Thyroid gland (tissue), 4 donors: ENCODE data around the gene FAM50B. TPM values are rescaled to one million over a fixed set of nuclear protein-coding genes. Genes with fewer than 3 reads are reported as not detected.

ENCODE experiments used
- DNase-seq, 2 donors: peaks; one replicate each; pipeline ENCODE4 v3.0.0-alpha.2; 2019
- H3K27ac ChIP-seq, 3 donors: fragments of 200-600 bp; sonication (generic); 1 replicate in 2 of 3; 2 replicates in 1 of 3; pipeline ENCODE4 v1.5.1; 2016 to 2019; ENCODE audit warnings: mild to moderate bottlenecking in 1 of 3, moderate library complexity in 1 of 3
- H3K27me3 ChIP-seq: fragments of 200-600 bp; sonication (generic); one replicate; pipeline ENCODE4 v1.5.1; 2019
- H3K36me3 ChIP-seq, 2 donors: fragments of 200-600 bp; sonication (generic); one replicate each; pipeline ENCODE4 v1.5.1; 2016 to 2019
- H3K4me1 ChIP-seq, 2 donors: fragments of 200-600 bp; sonication (generic); one replicate each; pipeline ENCODE4 v1.5.1; 2017 to 2019
- H3K4me3 ChIP-seq, 3 donors: fragments of 200-600 bp; sonication (generic); replicated peaks in 1 of 3; 1 replicate in 2 of 3; 2 replicates in 1 of 3; pipeline ENCODE4 v1.5.1; 2016; ENCODE audit warnings: mild to moderate bottlenecking in 1 of 3
- H3K9me3 ChIP-seq: fragments of 200-600 bp; sonication (generic); one replicate; pipeline ENCODE4 v1.5.1; 2017
- POLR2A ChIP-seq, 2 donors: fragments of 450-650 bp; IDR thresholded peaks; one replicate each; pipeline ENCODE4 v1.6.1; 2017; ENCODE audit warnings: antibody characterized with exemption in 2 of 2, mild to moderate bottlenecking in 2 of 2, moderate library complexity in 1 of 2
- WGBS, 2 donors: methylation state at CpG; one replicate each; pipeline ENCODE4 v1.1.5; 2017; 5-methylcytosine and 5-hydroxymethylcytosine counted together
- intact Hi-C: fragments of 100-400 bp; cut with DNase I; formaldehyde crosslinking; loops from one replicate; pipeline ENCODE4 v1.15.1; 2023
- total RNA-seq, 4 donors: library from RNA; depleted of rRNA; stranded (reverse); fragments of >200 nt; gene quantifications; one replicate each; pipeline ENCODE4 v1.2.3, GENCODE V29; 2016
- TF ChIP-seq, protein P1 (sequence below), 6 experiments: fragments of 200-600 bp in 3 of 6; fragments of 450-650 bp in 3 of 6; sonication (generic) in 3 of 6; IDR thresholded peaks; one replicate each; pipeline ENCODE4 v1.5.1; 2016 to 2019; ENCODE audit warnings: antibody characterized with exemption in 6 of 6, mild to moderate bottlenecking in 2 of 6, inconsistent platforms in 1 of 6, moderate library complexity in 1 of 6

Gene FAM50B
- total RNA-seq, 4 donors from 2014 or later = 18.4 to 40.9 (median 20.3) TPM

DNA sequence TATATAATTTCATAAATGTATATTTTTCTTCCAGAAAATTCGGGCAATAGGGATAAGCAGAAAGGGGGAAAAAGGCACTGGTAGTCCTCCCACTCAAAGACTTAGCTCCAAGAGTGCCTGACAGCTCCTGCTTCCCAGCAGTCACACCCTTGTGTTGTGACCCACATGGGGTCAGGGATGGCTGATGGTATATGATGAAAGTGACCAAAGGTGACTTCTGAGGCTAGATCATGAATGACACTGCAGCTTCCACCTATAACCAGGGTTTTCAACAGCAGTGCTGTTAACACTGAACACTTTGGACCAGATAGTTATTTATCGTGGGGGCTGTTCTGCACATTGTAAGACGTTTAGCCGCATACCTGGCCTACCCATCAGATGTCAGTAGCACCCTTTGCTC is 22.3 kb downstream of the FAM50B start:
- WGBS, 2 donors = 83 to 90% methylated on average over 4 of the region's 4 CpGs
- Histone ChIP-seq H3K4me3 (no peak overlapping the region), H3K27me3 (no peaks in the 10 kb centered on the region)

DNA sequence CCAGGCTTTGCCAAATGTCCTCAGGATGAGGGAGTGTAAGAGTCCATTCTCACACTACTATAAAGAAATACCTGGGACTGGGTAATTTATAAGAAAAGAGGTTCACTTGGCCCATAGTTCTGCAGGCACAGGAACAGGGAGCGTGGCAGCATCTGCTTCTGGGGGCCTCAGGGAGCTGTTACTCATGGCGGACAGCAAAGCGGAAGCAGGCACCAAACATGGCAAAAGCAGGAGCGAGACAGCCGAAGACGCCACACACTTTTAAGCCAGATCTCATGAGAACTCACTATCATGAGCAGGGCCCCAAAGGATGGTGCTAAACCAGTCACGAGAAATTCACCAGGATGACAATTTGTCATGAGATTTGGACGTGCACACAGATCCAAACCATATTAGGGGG is 22.8 kb downstream of the FAM50B start:
- WGBS, 2 donors = 96 to 97% methylated on average over 8 of the region's 8 CpGs
- TF ChIP-seq POLR2A (IDR thresholded peaks at IDR 0.05) = no peak
- TF ChIP-seq, protein P1, sequence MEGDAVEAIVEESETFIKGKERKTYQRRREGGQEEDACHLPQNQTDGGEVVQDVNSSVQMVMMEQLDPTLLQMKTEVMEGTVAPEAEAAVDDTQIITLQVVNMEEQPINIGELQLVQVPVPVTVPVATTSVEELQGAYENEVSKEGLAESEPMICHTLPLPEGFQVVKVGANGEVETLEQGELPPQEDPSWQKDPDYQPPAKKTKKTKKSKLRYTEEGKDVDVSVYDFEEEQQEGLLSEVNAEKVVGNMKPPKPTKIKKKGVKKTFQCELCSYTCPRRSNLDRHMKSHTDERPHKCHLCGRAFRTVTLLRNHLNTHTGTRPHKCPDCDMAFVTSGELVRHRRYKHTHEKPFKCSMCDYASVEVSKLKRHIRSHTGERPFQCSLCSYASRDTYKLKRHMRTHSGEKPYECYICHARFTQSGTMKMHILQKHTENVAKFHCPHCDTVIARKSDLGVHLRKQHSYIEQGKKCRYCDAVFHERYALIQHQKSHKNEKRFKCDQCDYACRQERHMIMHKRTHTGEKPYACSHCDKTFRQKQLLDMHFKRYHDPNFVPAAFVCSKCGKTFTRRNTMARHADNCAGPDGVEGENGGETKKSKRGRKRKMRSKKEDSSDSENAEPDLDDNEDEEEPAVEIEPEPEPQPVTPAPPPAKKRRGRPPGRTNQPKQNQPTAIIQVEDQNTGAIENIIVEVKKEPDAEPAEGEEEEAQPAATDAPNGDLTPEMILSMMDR (IDR thresholded peaks at IDR 0.05) = no peak
- H3K27ac ChIP-seq = no peak overlapping the region
- no peaks in the 10 kb centered on the region for H3K9me3 ChIP-seq
- H3K27me3 ChIP-seq = no peaks in the 10 kb centered on the region
- peaks cover 0 to 3% of the 10 kb centered on the region in 2 donors for H3K4me1 ChIP-seq
- no peaks in the 10 kb centered on the region for H3K36me3 ChIP-seq
- intact Hi-C loops = no loop called here
- DNase-seq = no peak
- H3K4me3 ChIP-seq = no peak overlapping the region

More for the DNA sequence above, 22.3 kb downstream of the FAM50B start:
- intact Hi-C loops = no loop called here
- no peak for DNase-seq
- Histone ChIP-seq H3K9me3 (no peaks in the 10 kb centered on the region), H3K27ac (no peak overlapping the region), H3K36me3 (no peaks in the 10 kb centered on the region), H3K4me1 (no peaks in the 10 kb centered on the region)
- TF ChIP-seq, protein P1 (IDR thresholded peaks at IDR 0.05) = no peak
- no peak for TF ChIP-seq POLR2A (IDR thresholded peaks at IDR 0.05)

- H3K4me3 ChIP-seq = no peak overlapping the region
- 85 to 90% methylated on average over 7 to 10 of the region's 12 CpGs for WGBS, 2 donors
- TF ChIP-seq, protein P1 (IDR thresholded peaks at IDR 0.05) = no peak
- TF ChIP-seq POLR2A (IDR thresholded peaks at IDR 0.05) = no peak
- H3K4me1 ChIP-seq = peaks cover 0 to 3% of the 10 kb centered on the region in 2 donors
- no peaks in the 10 kb centered on the region for H3K36me3 ChIP-seq
- H3K27me3 ChIP-seq = no peaks in the 10 kb centered on the region
- intact Hi-C loops = no loop called here
- DNase-seq = no peak
- H3K27ac ChIP-seq = no peak overlapping the region
- no peaks in the 10 kb centered on the region for H3K9me3 ChIP-seq
Observed at GRCh38 chr6:3872370-3872854, 23.2 kb downstream of the FAM50B start.

DNA sequence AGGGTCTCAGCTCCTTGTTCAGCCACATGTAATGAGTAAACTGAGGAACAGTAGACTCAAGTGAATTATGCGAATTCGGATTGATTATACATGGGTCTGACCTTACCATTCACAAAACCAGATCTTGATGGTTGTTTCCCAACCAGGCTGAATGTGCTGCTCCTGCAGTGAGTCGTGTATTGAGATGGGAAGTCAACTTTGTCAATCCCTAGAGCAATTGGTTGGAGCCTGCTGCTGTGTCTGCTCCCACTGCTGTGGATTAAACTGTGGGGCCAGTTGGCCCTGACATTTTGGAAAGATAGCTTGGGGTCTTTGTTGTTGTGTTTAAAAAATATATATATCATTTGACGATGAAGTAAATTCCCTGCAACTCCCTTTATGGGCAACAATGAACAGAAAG is 23.9 kb downstream of the FAM50B start:
- DNase-seq = no peak
- WGBS, 2 donors = 86 to 90% methylated on average over 4 of the region's 4 CpGs
- Histone ChIP-seq H3K27me3 (no peaks in the 10 kb centered on the region), H3K36me3 (no peaks in the 10 kb centered on the region), H3K4me3 (no peak overlapping the region), H3K9me3 (no peaks in the 10 kb centered on the region), H3K27ac (no peak overlapping the region), H3K4me1 (peaks cover 0 to 3% of the 10 kb centered on the region in 2 donors)
- no peak for TF ChIP-seq POLR2A (IDR thresholded peaks at IDR 0.05)
- TF ChIP-seq, protein P1 (IDR thresholded peaks at IDR 0.05) = no peak
- intact Hi-C loops = no loop called here

GRCh38 chr6:3874069-3874468 is 24.9 kb downstream of the FAM50B start:
- Histone ChIP-seq H3K27ac (no peak overlapping the region), H3K27me3 (no peaks in the 10 kb centered on the region), H3K4me3 (no peak overlapping the region), H3K9me3 (no peaks in the 10 kb centered on the region), H3K36me3 (no peaks in the 10 kb centered on the region), H3K4me1 (peaks cover 0 to 3% of the 10 kb centered on the region in 2 donors)
- WGBS, 2 donors = 75 to 93% methylated on average over 4 of the region's 4 CpGs
- intact Hi-C loops = no loop called here
- DNase-seq = no peak
- TF ChIP-seq, protein P1 (IDR thresholded peaks at IDR 0.05) = no peak
- no peak for TF ChIP-seq POLR2A (IDR thresholded peaks at IDR 0.05)
